Heart right ventricle (tissue), 16 donors: ENCODE data around the gene CPVL. TPM values are rescaled to one million over a fixed set of nuclear protein-coding genes. Genes with fewer than 3 reads are reported as not detected.
A peak's percentile ranks its signal among the peaks of the same experiment; 100 is the strongest.

Experiments
- ATAC-seq, 8 donors: fragments of 200-7000 bp; cut with Tn5 transposase; one replicate each; pipeline ENCODE4 v1.9.1; 2020; ENCODE audit warnings: mild to moderate bottlenecking in 8 of 8, moderate library complexity in 8 of 8, moderate number of reproducible peaks in 1 of 8
- DNase-seq, 2 donors: peaks; one replicate each; pipeline ENCODE4 v3.0.0-alpha.2; 2020
- H3K27ac ChIP-seq, 10 donors: fragments of 200-600 bp; sonication (generic) in 2 of 10; one replicate each; pipeline versions ENCODE4 v1.5.0 to v1.8.0; 2020 to 2022; ENCODE audit warnings: mild to moderate bottlenecking in 3 of 10
- H3K27me3 ChIP-seq, 7 donors: fragments of 200-600 bp; one replicate each; pipeline ENCODE4 v1.8.0; 2021 to 2022; ENCODE audit warnings: mild to moderate bottlenecking in 2 of 7
- H3K36me3 ChIP-seq, 9 donors: fragments of 200-600 bp; sonication (generic) in 1 of 9; one replicate each; pipeline versions ENCODE4 v1.5.0 to v1.8.0; 2020 to 2022; ENCODE audit warnings: mild to moderate bottlenecking in 2 of 9
- H3K4me1 ChIP-seq, 9 donors: fragments of 200-600 bp; sonication (generic) in 1 of 9; one replicate each; pipeline versions ENCODE4 v1.5.0 to v1.8.0; 2020 to 2022; ENCODE audit warnings: mild to moderate bottlenecking in 4 of 9
- H3K4me3 ChIP-seq, 10 donors: fragments of 200-600 bp; sonication (generic) in 2 of 10; one replicate each; pipeline versions ENCODE4 v1.5.0 to v1.8.0; 2020 to 2022; ENCODE audit warnings: mild to moderate bottlenecking in 7 of 10, moderate library complexity in 2 of 10
- H3K9me3 ChIP-seq, 11 donors: fragments of 200-600 bp in 10 of 11; sonication (generic) in 2 of 11; one replicate each; pipeline versions ENCODE4 v1.5.0 to v1.8.0; 2013 to 2022; ENCODE audit warnings: mild to moderate bottlenecking in 2 of 11, control low read depth in 1 of 11, moderate library complexity in 1 of 11
- WGBS, 2 donors: extraction: QIAGEN DNeasy Blood & Tissue Kit; methylation state at CpG; one replicate each; pipeline ENCODE4 v1.1.7; 2013; ENCODE audit warnings: inconsistent platforms in 1 of 2; 5-methylcytosine and 5-hydroxymethylcytosine counted together
- intact Hi-C, 10 donors: fragments of 100-400 bp; cut with DNase I; formaldehyde crosslinking; loops; one replicate each; pipeline versions ENCODE4 v1.11.1 to v1.14.2; 2022
- polyA plus RNA-seq, 2 donors: library from polyadenylated mRNA; stranded (reverse); fragments of 200-250 nt; gene quantifications; one replicate each; pipeline ENCODE4 v1.2.3, GENCODE V29; 2013
- total RNA-seq, 10 donors: library from RNA; stranded (reverse); fragmentation: NEBNext Ultra II Directional in 3 of 10; extraction: Animal tissue kit (Norgen Biotek cat#: 25700) in 3 of 10; gene quantifications; one replicate each; pipeline versions ENCODE4 v1.2.1 to v1.2.4, GENCODE V29; 2021 to 2023
- TF ChIP-seq, protein P1 (sequence below), 9 donors: fragments of 200-600 bp; sonication (generic) in 2 of 9; IDR thresholded peaks; one replicate each; pipeline versions ENCODE4 v1.5.0 to v1.8.0; 2021 to 2022; ENCODE audit warnings: antibody characterized with exemption in 9 of 9, mild to moderate bottlenecking in 5 of 9, moderate library complexity in 1 of 9
- donor health status: Arrhythmogenic right ventricular cardiomyopathy.
- donor health status: ischemic (EF 13 %, LVEDD 7.1; RV severe dilation, severe dysfunction).
- donor health status: healthy with polysubstance abuse.
- donor health status: DM: no; HTN: yes; CAD: no.
- donor health status: DM: no; HTN: no; CAD: no.
- donor health status: ischemic (EF 25% LVEDD 6.9; RV normal size, moderate dysfunction).
- donor health status: ischemic (EF 25% LVEDD 5.7; RV mildly dilated, moderate dysfunction).
- donor health status: healthy.
- donor health status: DM: yes; HTN: yes; CAD: no.
- donor health status: Ischemic cardiomyopathy.
- donor health status: ischemic (EF 35%, LVEDD 5.7; RV mildly dilated, moderate dysfunction).
- donor health status: nonischemic (EF 11% LVEDD 7.7; RV severe dilation, severe dysfunction).
- donor health status: DM: yes; HTN: yes; CAD: no.
- donor health status: PGD.
- donor health status: ischemic (EF 29% LVEDD 5.4; RV normal size, mild dysfunction).
- donor health status: nonischemic (EF 23%, LVEDD 6.1; RV moderate dilation, normal function).

CPVL gene
- total and polyA plus RNA-seq, 12 donors: 49.4 to 215 (median 93.0) TPM

DNA sequence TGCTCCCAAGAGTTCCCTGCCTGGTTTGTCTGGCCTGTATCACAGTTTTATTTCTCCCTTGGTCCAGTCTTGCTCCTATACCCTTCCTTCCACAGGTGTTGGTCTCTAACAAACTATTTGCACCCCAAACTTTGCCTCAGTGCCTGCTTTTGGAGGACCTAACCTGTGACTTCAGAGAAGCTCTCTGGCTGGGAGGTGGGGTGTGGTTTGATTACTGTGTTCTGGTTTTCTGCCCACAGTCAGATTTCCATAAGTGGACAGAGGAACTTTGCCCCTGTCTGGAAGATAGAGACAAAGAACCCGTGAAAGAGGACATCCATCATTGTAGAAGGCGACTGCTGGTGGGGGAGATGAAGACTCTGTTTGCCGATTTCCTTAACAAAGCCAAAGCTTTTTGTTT lies 132.4 kb downstream of the CPVL start:
- no peaks in the 10 kb centered on the region for H3K9me3 ChIP-seq
- TF ChIP-seq, protein P1, sequence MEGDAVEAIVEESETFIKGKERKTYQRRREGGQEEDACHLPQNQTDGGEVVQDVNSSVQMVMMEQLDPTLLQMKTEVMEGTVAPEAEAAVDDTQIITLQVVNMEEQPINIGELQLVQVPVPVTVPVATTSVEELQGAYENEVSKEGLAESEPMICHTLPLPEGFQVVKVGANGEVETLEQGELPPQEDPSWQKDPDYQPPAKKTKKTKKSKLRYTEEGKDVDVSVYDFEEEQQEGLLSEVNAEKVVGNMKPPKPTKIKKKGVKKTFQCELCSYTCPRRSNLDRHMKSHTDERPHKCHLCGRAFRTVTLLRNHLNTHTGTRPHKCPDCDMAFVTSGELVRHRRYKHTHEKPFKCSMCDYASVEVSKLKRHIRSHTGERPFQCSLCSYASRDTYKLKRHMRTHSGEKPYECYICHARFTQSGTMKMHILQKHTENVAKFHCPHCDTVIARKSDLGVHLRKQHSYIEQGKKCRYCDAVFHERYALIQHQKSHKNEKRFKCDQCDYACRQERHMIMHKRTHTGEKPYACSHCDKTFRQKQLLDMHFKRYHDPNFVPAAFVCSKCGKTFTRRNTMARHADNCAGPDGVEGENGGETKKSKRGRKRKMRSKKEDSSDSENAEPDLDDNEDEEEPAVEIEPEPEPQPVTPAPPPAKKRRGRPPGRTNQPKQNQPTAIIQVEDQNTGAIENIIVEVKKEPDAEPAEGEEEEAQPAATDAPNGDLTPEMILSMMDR (IDR thresholded peaks at IDR 0.05): no peak
- intact Hi-C loops: no loop called here
- H3K36me3 ChIP-seq: no peaks in the 10 kb centered on the region
- peaks cover 0 to 50% (median 22%) of the 10 kb centered on the region in 9 donors for H3K4me1 ChIP-seq
- WGBS, 2 donors: 92 to 94% methylated on average over 3 of the region's 3 CpGs
- no peak for DNase-seq
- peak overlapping the region in 3 of 10 donors; percentile 6 to 68 (median 19) for H3K27ac ChIP-seq
- no peaks in the 10 kb centered on the region for H3K27me3 ChIP-seq
- no peak for ATAC-seq
- no peak overlapping the region for H3K4me3 ChIP-seq

DNA sequence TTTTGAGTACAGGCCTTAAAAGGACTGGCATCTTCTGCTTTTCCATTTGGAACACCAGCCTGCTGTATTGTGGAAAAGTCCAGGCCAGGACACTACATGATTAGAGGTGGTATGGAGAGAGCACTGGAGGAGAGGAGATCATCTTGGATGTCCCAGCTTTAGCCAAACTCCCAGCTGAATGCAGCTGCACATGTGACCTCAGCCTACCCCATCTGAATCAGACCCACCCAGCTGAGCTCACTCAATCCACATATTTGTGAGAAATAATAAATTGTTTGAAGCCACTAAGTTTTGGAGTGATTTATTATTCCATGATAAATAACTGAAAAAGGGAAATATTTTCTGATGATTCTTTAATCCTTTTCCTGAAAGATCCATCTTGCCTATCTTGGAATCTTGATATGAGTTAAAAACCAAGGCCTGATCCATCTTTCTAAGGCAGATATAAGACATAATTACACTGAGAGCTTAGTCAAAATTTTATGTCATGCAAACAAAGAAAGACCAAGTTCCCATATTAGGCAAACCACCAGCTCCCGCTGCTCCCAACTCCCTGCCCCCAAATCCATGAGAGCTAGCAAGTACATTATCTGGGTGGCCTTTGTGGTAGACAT lies 133.1 kb downstream of the CPVL start:
- H3K36me3 ChIP-seq: no peaks in the 10 kb centered on the region
- intact Hi-C loops: no loop called here
- peak in 1 of 2 donors; percentile 25 for DNase-seq
- peaks cover 0 to 56% (median 21%) of the 10 kb centered on the region in 9 donors for H3K4me1 ChIP-seq
- H3K9me3 ChIP-seq: no peaks in the 10 kb centered on the region
- ATAC-seq: peak in 6 of 8 donors; percentile 75 to 83 (median 80)
- peak overlapping the region in 3 of 10 donors; percentile 6 to 68 (median 38) for H3K27ac ChIP-seq
- H3K4me3 ChIP-seq: no peak overlapping the region
- H3K27me3 ChIP-seq: no peaks in the 10 kb centered on the region
- TF ChIP-seq, protein P1 (IDR thresholded peaks at IDR 0.05): no peak
- 79 to 85% methylated on average over 1 of the region's 1 CpG for WGBS, 2 donors

DNA sequence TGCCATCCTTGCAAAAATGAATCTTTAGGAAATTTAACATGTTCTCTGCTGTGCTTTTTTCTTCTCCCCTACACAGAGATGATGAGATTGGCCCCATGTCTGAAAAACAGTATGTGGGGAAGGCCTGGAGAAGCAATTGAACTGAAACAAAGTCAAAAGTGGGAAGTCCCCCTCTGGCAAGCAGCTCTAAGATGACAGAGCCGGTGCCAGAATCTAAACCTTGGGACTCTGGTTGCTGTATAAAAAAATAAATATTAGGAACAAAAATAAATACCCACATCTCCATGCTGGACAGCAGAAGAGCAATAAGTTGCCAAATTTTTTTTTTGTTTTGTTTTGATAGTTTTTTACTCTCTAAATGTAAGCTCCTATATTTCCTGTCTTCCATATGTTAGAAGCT lies 136.4 kb downstream of the CPVL start:
- Histone ChIP-seq H3K27ac (peak overlapping the region in 1 of 10 donors; percentile 68), H3K4me3 (no peak overlapping the region), H3K36me3 (no peaks in the 10 kb centered on the region), H3K27me3 (no peaks in the 10 kb centered on the region), H3K4me1 (peaks cover 0 to 75% (median 17%) of the 10 kb centered on the region in 9 donors), H3K9me3 (no peaks in the 10 kb centered on the region)
- no peak for ATAC-seq
- intact Hi-C loops: no loop called here
- 43 to 57% methylated on average over 1 of the region's 1 CpG for WGBS, 2 donors
- no peak for DNase-seq
- TF ChIP-seq, protein P1 (IDR thresholded peaks at IDR 0.05): no peak

DNA sequence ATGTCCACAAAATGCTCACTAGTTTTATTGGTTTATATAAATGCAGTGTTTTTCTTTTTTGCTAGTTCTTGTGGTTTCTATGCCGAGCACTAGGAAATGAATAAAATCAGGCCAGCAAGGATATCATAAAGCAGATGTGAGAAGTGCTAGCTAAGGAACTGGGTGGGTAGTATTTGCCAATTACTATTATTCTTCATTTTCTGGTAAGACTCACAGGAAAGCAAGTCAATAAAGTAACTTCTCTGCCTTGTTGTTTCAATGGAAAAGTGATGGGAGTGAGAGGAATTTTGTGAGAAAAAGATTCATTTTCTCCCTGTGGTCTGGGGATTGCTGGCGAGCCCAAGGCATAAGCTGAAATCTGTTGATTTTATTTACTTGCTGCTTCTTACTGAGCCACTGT lies 137.7 kb downstream of the CPVL start:
- Histone ChIP-seq H3K9me3 (no peaks in the 10 kb centered on the region), H3K36me3 (no peaks in the 10 kb centered on the region), H3K27ac (peak overlapping the region in 1 of 10 donors; percentile 55), H3K4me1 (peaks cover 0 to 74% (median 17%) of the 10 kb centered on the region in 9 donors), H3K27me3 (no peaks in the 10 kb centered on the region), H3K4me3 (no peak overlapping the region)
- no peak for ATAC-seq
- DNase-seq: no peak
- intact Hi-C loops: no loop called here
- TF ChIP-seq, protein P1 (IDR thresholded peaks at IDR 0.05): no peak
- 68 to 71% methylated on average over 2 of the region's 2 CpGs for WGBS, 2 donors
